Activated B cell treated with CpG ODN at 0.5 μM for 24 hours (primary cell): Measurements from ENCODE around the gene C1orf159. TPM values are rescaled to one million over a fixed set of nuclear protein-coding genes. Genes with fewer than 3 reads are reported as not detected.

ENCODE experiments used
- ATAC-seq: fragments of 200-7000 bp; cut with Tn5 transposase; one replicate; pipeline ENCODE4 v1.10.0; 2021; ENCODE audit warnings: low read depth, mild to moderate bottlenecking, moderate library complexity
- CTCF ChIA-PET: fragments of 350-600 bp; sonication (Branson Sonifier 250); formaldehyde crosslinking; loops from one replicate; lab custom pipeline; 2021; ENCODE audit warnings: antibody characterized with exemption; lab: Charles Lee
- POLR2A ChIA-PET: fragments of 350-600 bp; sonication (Branson Sonifier 250); formaldehyde crosslinking; loops from one replicate; lab custom pipeline; 2021; ENCODE audit warnings: antibody characterized with exemption; lab: Charles Lee
- DNase-seq: peaks from one replicate; pipeline ENCODE4 v3.0.0; 2022
- H3K27ac Mint-ChIP-seq: one replicate; pipeline ENCODE4 v1.8.0; 2020; ENCODE audit warnings: mixed read lengths
- H3K27me3 Mint-ChIP-seq: one replicate; pipeline ENCODE4 v1.8.0; 2021; ENCODE audit warnings: mixed read lengths
- H3K36me3 Mint-ChIP-seq: one replicate; pipeline ENCODE4 v1.8.0; 2021; ENCODE audit warnings: low read depth, mixed read lengths
- H3K4me1 Mint-ChIP-seq: one replicate; pipeline ENCODE4 v1.8.0; 2021; ENCODE audit warnings: mixed read lengths
- H3K4me3 Mint-ChIP-seq: one replicate; pipeline ENCODE4 v1.8.0; 2020; ENCODE audit warnings: mild to moderate bottlenecking, mixed read lengths
- H3K9me3 Mint-ChIP-seq: one replicate; pipeline ENCODE4 v1.8.0; 2020; ENCODE audit warnings: mixed read lengths
- CTCF ChIP-seq: fragments of 200-600 bp; IDR thresholded peaks from one replicate; pipeline ENCODE4 v1.8.0; 2022; ENCODE audit warnings: antibody characterized with exemption, mild to moderate bottlenecking
- intact Hi-C: fragments of 100-400 bp; cut with micrococcal nuclease; formaldehyde crosslinking; loops from one replicate; pipeline ENCODE4 v1.15.1; 2024
- total RNA-seq: library from RNA; stranded (reverse); gene quantifications from 2 replicates; pipeline ENCODE4 v1.2.3, GENCODE V29; 2022

The C1orf159 gene
- total RNA-seq, 1 donor from 2014 or later: 26.5 TPM

GRCh38 chr1:1075148-1075935 is 40.5 kb downstream of the C1orf159 start:
- intact Hi-C loops: no loop called here
- Mint-ChIP-seq H3K4me1 (peaks cover 16% of the 10 kb centered on the region), H3K27me3 (peaks cover 7% of the 10 kb centered on the region), H3K36me3 (no peaks in the 10 kb centered on the region), H3K4me3 (no peak overlapping the region), H3K9me3 (no peaks in the 10 kb centered on the region), H3K27ac (no peak overlapping the region)
- POLR2A ChIA-PET: interaction anchor here (0.9 to 1.3 kb wide), 2 partner anchors 43 to 63 kb away, joined by 3 to 4 read pairs; no protein-coding TSS in a partner anchor
- peak; percentile 15 for DNase-seq
- no peak for ATAC-seq
- CTCF ChIA-PET: no interaction called here
- no peak for TF ChIP-seq CTCF

- TF ChIP-seq CTCF: no peak
- no peaks in the 10 kb centered on the region for H3K9me3 Mint-ChIP-seq
- no peak for ATAC-seq
- H3K4me1 Mint-ChIP-seq: peaks cover 20% of the 10 kb centered on the region
- intact Hi-C loops: no loop called here
- H3K27ac Mint-ChIP-seq: no peak overlapping the region
- no peak for DNase-seq
- H3K36me3 Mint-ChIP-seq: no peaks in the 10 kb centered on the region
- peaks cover 7% of the 10 kb centered on the region for H3K27me3 Mint-ChIP-seq
- no peak overlapping the region for H3K4me3 Mint-ChIP-seq
- ChIA-PET POLR2A (interaction anchor here (0.6 to 1.3 kb wide), 3 partner anchors 12 to 62 kb away, joined by 3 to 6 read pairs (median 4); no protein-coding TSS in a partner anchor), CTCF (no interaction called here)
These were observed 41.2 kb downstream of the C1orf159 start for GRCh38 chr1:1074631-1075147.

- intact Hi-C loops: no loop called here
- Mint-ChIP-seq H3K27ac (no peak within 1 kb of the TSS), H3K9me3 (no peaks in the 10 kb centered on the region), H3K4me3 (no peak within 1 kb of the TSS), H3K4me1 (peaks cover 17% of the 10 kb centered on the region), H3K36me3 (no peaks in the 10 kb centered on the region), H3K27me3 (peaks cover 7% of the 10 kb centered on the region)
- ATAC-seq: no peak
- ChIA-PET POLR2A (interaction anchor here (0.6 to 1.3 kb wide), 2 partner anchors 12 to 41 kb away, joined by 4 to 6 read pairs; no protein-coding TSS in a partner anchor), CTCF (no interaction called here)
- DNase-seq: no peak
- no peak for TF ChIP-seq CTCF
These were observed 41.9 kb downstream of the C1orf159 start, which contains the start of gene RNF223 for GRCh38 chr1:1073743-1074587. TSS of gene RNF223 (minus strand) at chr1:1074306. CDS start at chr1:1072566, 1,740 bp downstream.

GRCh38 chr1:1072849-1073742 is 42.8 kb downstream of the C1orf159 start:
- no peak overlapping the region for H3K27ac Mint-ChIP-seq
- no peak overlapping the region for H3K4me3 Mint-ChIP-seq
- peaks cover 21% of the 10 kb centered on the region for H3K4me1 Mint-ChIP-seq
- intact Hi-C loops: no loop called here
- ChIA-PET POLR2A (no interaction called here), CTCF (interaction anchor here (1.4 kb wide), 1 partner anchor 219 kb away, joined by 3 read pairs; no protein-coding TSS in a partner anchor)
- DNase-seq (no peak), ATAC-seq (no peak)
- TF ChIP-seq CTCF: no peak
- no peaks in the 10 kb centered on the region for H3K36me3 Mint-ChIP-seq
- peaks cover 7% of the 10 kb centered on the region for H3K27me3 Mint-ChIP-seq
- H3K9me3 Mint-ChIP-seq: no peaks in the 10 kb centered on the region
